K562 (cell line): ENCODE results near the gene FIG4. TPM values are rescaled to one million over a fixed set of nuclear protein-coding genes. Genes with fewer than 3 reads are reported as not detected.
"Not testable (repeated sequence)": the region's sequence is repeated elsewhere in the genome, so short reads cannot be mapped to it uniquely, and the experiment has no call there.

Experiments
- ATAC-seq: fragments of 200-7000 bp; cut with Tn5 transposase; 3 replicates; pipeline ENCODE4 v1.9.1; 2020; ENCODE audit warnings: moderate library complexity
- BruUV-seq: library from RNA; stranded (reverse); fragments of 400-500 nt; replicated peaks from 2 replicates; lab custom pipeline; 2021; lab: Mats Ljungman, UMichigan
- CTCF ChIA-PET: fragments of 300-600 bp; formaldehyde crosslinking; extraction: SDS; loops from one replicate; lab custom pipeline; 2021; ENCODE audit warnings: low intra/inter-chr PET ratio; lab: Yijun Ruan, JAX
- POLR2A ChIA-PET: fragments of 300-600, 350-650 bp; sonication (Branson Sonifier 250); formaldehyde crosslinking; extraction: SDS; loops from one replicate; lab custom pipeline; 2021; ENCODE audit warnings: antibody characterized with exemption, inconsistent platforms; lab: Yijun Ruan, JAX
- DNase-seq, 4 experiments: peaks; one replicate each; pipeline versions ENCODE4 v3.0.0 to v3.0.0-alpha.2; 2011 to 2018; ENCODE audit warnings: low spot score in 3 of 4, mixed read lengths in 3 of 4; ENCODE audit errors: extremely low read depth in 1 of 4
- FAIRE-seq: peaks from 2 replicates; lab custom pipeline; 2011; peaks lifted over from hg19 to GRCh38; lab: Jason Lieb, UNC
- H2AFZ ChIP-seq: 2 replicates; pipeline ENCODE4 v1.6.0; 2011; ENCODE audit warnings: low read depth, low read length, control low read depth, inconsistent platforms
- H3K27ac ChIP-seq: fragments of 200-600 bp; 3 replicates; pipeline ENCODE4 v1.8.0; 2011; ENCODE audit warnings: low read depth, mild to moderate bottlenecking, control low read depth, inconsistent platforms, low read length, moderate library complexity, mixed read lengths; ENCODE audit errors: extremely low read depth
- H3K27me3 ChIP-seq, 2 experiments: fragments of 300-600 bp in 1 of 2; 2 replicates in 1 of 2; 3 replicates in 1 of 2; pipeline versions ENCODE4 v1.6.0 to v1.8.0; 2011; ENCODE audit warnings: inconsistent platforms in 2 of 2, low read length in 2 of 2, mild to moderate bottlenecking in 1 of 2, mixed read lengths in 1 of 2, moderate library complexity in 1 of 2; ENCODE audit not compliant: control insufficient read depth in 2 of 2, insufficient read depth in 2 of 2
- H3K36me3 ChIP-seq: fragments of 300-600 bp; 3 replicates; pipeline ENCODE4 v1.8.0; 2011; ENCODE audit warnings: mild to moderate bottlenecking, low read length, inconsistent platforms; ENCODE audit not compliant: control insufficient read depth, insufficient read depth
- H3K4me1 ChIP-seq, 2 experiments: fragments of 200-600 bp in 1 of 2; replicated peaks in 1 of 2; 2 replicates in 1 of 2; 3 replicates in 1 of 2; pipeline versions ENCODE4 v1.5.1 to v1.8.0; 2011; ENCODE audit warnings: inconsistent platforms in 2 of 2, low read length in 2 of 2, mild to moderate bottlenecking in 1 of 2, mixed read lengths in 1 of 2, moderate library complexity in 1 of 2; ENCODE audit not compliant: control insufficient read depth in 2 of 2, insufficient read depth in 2 of 2
- H3K4me2 ChIP-seq: 2 replicates; pipeline ENCODE4 v1.6.1; 2011; ENCODE audit warnings: low read length, control low read depth, inconsistent platforms, mixed read lengths; ENCODE audit not compliant: insufficient read depth
- H3K4me3 ChIP-seq: fragments of 200-600 bp; sonication (generic), shearing (Covaris generic); 2 replicates; pipeline ENCODE4 v1.5.1; 2016; ENCODE audit warnings: control low read depth, inconsistent platforms
- H3K79me2 ChIP-seq: fragments of 200-600 bp; 3 replicates; pipeline ENCODE4 v1.8.0; 2011; ENCODE audit warnings: low read length, inconsistent platforms; ENCODE audit not compliant: control insufficient read depth, insufficient read depth
- H3K9ac ChIP-seq, 2 experiments: 2 replicates each; pipeline versions ENCODE4 v1.6.0 to v1.6.1; 2011; ENCODE audit warnings: low read depth in 2 of 2, low read length in 2 of 2, control low read depth in 1 of 2, inconsistent platforms in 1 of 2, mild to moderate bottlenecking in 1 of 2, mixed read lengths in 1 of 2; ENCODE audit not compliant: insufficient read depth in 1 of 2
- H3K9me1 ChIP-seq: one replicate; pipeline ENCODE4 v1.6.0; 2011; ENCODE audit warnings: inconsistent platforms, mild to moderate bottlenecking, low read length, moderate library complexity; ENCODE audit not compliant: control insufficient read depth, insufficient read depth
- H3K9me3 ChIP-seq: replicated peaks from 2 replicates; pipeline ENCODE4 v1.5.1; 2011; ENCODE audit warnings: low read depth, low read length, inconsistent platforms; ENCODE audit not compliant: control insufficient read depth, insufficient read depth
- H4K20me1 ChIP-seq: replicated peaks from 2 replicates; pipeline ENCODE4 v1.6.1; 2011; ENCODE audit warnings: low read length, inconsistent platforms, mixed read lengths; ENCODE audit not compliant: control insufficient read depth, insufficient read depth
- RAD51 ChIP-seq: fragments of 450-650 bp; IDR thresholded peaks from 2 replicates; pipeline ENCODE4 v1.7.1; 2016; ENCODE audit warnings: low read depth, mild to moderate bottlenecking, borderline replicate concordance
- WGBS: fragments of 100-300 bp; shearing (Covaris generic); methylation state at CpG from one replicate; pipeline ENCODE4 v1.1.6; 2016; ENCODE audit warnings: low coverage, mixed read lengths; ENCODE audit not compliant: insufficient coverage; ENCODE audit errors: missing lambda C conversion rate; 5-methylcytosine and 5-hydroxymethylcytosine counted together
- in situ Hi-C: fragments of 300-500 bp; cut with MboI; formaldehyde crosslinking; loops from 4 replicates; pipeline ENCODE4 v1.15.0; 2018; ENCODE audit warnings: inconsistent platforms, mixed read lengths
- intact Hi-C: fragments of 100-400 bp; cut with micrococcal nuclease; formaldehyde crosslinking; loops from 2 replicates; pipeline ENCODE4 v1.14.2; 2022
- polyA plus RNA-seq, 8 experiments: library from polyadenylated mRNA; depleted of rRNA in 4 of 8; stranded (reverse) in 5 of 8; unstranded in 3 of 8; fragments of >200 nt; fragmentation: Nextera tagmentation in 2 of 8; fragmentation: Illumina TruSeq in 1 of 8; extraction: Ambion mirVana in 2 of 8; extraction: Trizol in 1 of 8; gene quantifications; 2 replicates each; pipeline versions ENCODE4 v1.2.1 to v1.2.3, GENCODE V29; 2011 to 2014; ENCODE audit warnings: inconsistent platforms in 1 of 8, missing spikeins in 1 of 8
- total RNA-seq, 7 experiments: library from RNA; depleted of rRNA in 6 of 7; stranded (reverse); fragments of >200 nt in 6 of 7; fragmentation: Illumina TruSeq in 2 of 7; extraction: Trizol in 2 of 7; gene quantifications; 2 replicates each; pipeline versions ENCODE4 v1.2.1 to v1.2.3, GENCODE V29; 2011 to 2021; ENCODE audit warnings: low replicate concordance in 1 of 7
- TF ChIP-seq, protein P1 (sequence below): fragments of 450-650 bp; formaldehyde crosslinking; IDR thresholded peaks from 2 replicates; pipeline ENCODE4 v1.4.0; 2020; ENCODE audit warnings: mild to moderate bottlenecking, mixed read lengths
- TF ChIP-seq, protein P2 (sequence below): sonication (generic); formaldehyde crosslinking; IDR thresholded peaks from 2 replicates; pipeline ENCODE4 v1.5.0; 2020; ENCODE audit warnings: missing genetic modification reagents
- TF ChIP-seq, protein P3 (sequence below): fragments of 250-450 bp; sonication (Bioruptor Pico); IDR thresholded peaks from 2 replicates; pipeline ENCODE4 v1.4.0; 2020; ENCODE audit warnings: mild to moderate bottlenecking, moderate library complexity

The FIG4 gene
- total and polyA plus RNA-seq, 9 of the 15 experiments (the other 6 are each of a cell fraction or from before 2014, with no cell fraction given) = 1.5 to 6.8 (median 4.3) TPM

DNA sequence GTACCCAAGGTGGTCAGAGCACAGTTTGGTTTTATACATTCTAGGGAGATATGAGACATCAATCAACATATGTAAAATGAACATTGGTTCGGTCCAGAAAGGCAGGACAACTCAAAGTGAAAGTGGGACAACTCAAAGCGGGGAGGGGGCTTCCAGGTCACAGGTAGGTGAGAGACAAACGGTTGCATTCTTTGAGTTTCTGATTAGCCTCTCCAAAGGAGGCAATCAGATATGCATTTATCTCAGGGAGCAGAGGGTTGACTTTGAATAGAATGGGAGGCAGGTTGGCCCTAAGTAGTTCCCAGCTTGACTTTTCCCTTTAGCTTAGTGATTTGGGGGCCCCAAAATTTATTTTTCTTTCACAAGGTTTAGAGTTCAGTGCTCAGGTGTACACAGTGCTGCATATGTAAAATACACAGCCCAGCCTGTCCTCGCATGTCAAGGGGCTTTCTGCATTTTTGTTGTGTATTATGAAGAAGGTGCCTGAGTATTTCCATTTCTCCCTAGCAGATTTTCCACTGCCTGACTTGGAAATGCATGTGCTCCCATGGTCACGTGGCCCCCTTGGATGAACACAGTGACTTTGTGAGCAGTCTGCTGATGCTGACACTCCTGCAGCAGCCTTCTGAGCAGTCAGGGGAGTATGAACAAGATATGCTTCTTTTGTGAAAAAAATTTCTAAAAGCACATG is 178.4 kb downstream of the FIG4 start:
- DNase-seq, in situ Hi-C loops, H3K36me3 ChIP-seq, H3K27ac ChIP-seq, H3K27me3 ChIP-seq, H3K79me2 ChIP-seq, CTCF ChIA-PET, H3K4me3 ChIP-seq, H3K9me3 ChIP-seq, H3K9me1 ChIP-seq, FAIRE-seq, intact Hi-C loops, H3K4me1 ChIP-seq, H3K9ac ChIP-seq, H2AFZ ChIP-seq, ATAC-seq, BruUV-seq, POLR2A ChIA-PET, H4K20me1 ChIP-seq, H3K4me2 ChIP-seq: not testable (repeated sequence)
- 0% methylated on average over 5 of the region's 5 CpGs for WGBS
- TF ChIP-seq, protein P1, sequence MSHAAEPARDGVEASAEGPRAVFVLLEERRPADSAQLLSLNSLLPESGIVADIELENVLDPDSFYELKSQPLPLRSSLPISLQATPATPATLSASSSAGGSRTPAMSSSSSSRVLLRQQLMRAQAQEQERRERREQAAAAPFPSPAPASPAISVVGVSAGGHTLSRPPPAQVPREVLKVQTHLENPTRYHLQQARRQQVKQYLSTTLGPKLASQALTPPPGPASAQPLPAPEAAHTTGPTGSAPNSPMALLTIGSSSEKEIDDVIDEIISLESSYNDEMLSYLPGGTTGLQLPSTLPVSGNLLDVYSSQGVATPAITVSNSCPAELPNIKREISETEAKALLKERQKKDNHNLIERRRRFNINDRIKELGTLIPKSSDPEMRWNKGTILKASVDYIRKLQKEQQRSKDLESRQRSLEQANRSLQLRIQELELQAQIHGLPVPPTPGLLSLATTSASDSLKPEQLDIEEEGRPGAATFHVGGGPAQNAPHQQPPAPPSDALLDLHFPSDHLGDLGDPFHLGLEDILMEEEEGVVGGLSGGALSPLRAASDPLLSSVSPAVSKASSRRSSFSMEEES (CRISPR knock-in tag) = peak; percentile 74
- TF ChIP-seq, protein P2, sequence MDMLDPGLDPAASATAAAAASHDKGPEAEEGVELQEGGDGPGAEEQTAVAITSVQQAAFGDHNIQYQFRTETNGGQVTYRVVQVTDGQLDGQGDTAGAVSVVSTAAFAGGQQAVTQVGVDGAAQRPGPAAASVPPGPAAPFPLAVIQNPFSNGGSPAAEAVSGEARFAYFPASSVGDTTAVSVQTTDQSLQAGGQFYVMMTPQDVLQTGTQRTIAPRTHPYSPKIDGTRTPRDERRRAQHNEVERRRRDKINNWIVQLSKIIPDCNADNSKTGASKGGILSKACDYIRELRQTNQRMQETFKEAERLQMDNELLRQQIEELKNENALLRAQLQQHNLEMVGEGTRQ = peak; percentile 58
- peak; percentile 56; the same call in 1 of the 2 replicates for TF ChIP-seq RAD51
- TF ChIP-seq, protein P3, sequence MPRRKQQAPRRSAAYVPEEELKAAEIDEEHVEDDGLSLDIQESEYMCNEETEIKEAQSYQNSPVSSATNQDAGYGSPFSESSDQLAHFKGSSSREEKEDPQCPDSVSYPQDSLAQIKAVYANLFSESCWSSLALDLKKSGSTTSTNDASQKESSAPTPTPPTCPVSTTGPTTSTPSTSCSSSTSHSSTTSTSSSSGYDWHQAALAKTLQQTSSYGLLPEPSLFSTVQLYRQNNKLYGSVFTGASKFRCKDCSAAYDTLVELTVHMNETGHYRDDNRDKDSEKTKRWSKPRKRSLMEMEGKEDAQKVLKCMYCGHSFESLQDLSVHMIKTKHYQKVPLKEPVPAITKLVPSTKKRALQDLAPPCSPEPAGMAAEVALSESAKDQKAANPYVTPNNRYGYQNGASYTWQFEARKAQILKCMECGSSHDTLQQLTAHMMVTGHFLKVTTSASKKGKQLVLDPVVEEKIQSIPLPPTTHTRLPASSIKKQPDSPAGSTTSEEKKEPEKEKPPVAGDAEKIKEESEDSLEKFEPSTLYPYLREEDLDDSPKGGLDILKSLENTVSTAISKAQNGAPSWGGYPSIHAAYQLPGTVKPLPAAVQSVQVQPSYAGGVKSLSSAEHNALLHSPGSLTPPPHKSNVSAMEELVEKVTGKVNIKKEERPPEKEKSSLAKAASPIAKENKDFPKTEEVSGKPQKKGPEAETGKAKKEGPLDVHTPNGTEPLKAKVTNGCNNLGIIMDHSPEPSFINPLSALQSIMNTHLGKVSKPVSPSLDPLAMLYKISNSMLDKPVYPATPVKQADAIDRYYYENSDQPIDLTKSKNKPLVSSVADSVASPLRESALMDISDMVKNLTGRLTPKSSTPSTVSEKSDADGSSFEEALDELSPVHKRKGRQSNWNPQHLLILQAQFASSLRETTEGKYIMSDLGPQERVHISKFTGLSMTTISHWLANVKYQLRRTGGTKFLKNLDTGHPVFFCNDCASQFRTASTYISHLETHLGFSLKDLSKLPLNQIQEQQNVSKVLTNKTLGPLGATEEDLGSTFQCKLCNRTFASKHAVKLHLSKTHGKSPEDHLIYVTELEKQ (CRISPR knock-in tag) = 0 out of 2 replicates have a peak, but pooled peaks have one; percentile 19
